ENCODE measurements around the gene MTG2. TPM values are rescaled to one million over a fixed set of nuclear protein-coding genes. Genes with fewer than 3 reads are reported as not detected.

MTG2 gene
- total RNA-seq, 4 donors from 2014 or later: 19.3 to 32.5 (median 26.3) TPM

GRCh38 chr20:62219992-62220665, 37.3 kb downstream of the MTG2 start, which contains the start of gene HRH3:
TSS of gene HRH3 (minus strand) at chr20:62220278. CDS start at chr20:62219970, 308 bp downstream.
- TF ChIP-seq, protein P1, sequence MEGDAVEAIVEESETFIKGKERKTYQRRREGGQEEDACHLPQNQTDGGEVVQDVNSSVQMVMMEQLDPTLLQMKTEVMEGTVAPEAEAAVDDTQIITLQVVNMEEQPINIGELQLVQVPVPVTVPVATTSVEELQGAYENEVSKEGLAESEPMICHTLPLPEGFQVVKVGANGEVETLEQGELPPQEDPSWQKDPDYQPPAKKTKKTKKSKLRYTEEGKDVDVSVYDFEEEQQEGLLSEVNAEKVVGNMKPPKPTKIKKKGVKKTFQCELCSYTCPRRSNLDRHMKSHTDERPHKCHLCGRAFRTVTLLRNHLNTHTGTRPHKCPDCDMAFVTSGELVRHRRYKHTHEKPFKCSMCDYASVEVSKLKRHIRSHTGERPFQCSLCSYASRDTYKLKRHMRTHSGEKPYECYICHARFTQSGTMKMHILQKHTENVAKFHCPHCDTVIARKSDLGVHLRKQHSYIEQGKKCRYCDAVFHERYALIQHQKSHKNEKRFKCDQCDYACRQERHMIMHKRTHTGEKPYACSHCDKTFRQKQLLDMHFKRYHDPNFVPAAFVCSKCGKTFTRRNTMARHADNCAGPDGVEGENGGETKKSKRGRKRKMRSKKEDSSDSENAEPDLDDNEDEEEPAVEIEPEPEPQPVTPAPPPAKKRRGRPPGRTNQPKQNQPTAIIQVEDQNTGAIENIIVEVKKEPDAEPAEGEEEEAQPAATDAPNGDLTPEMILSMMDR (IDR thresholded peaks at IDR 0.05): no peak
- ATAC-seq (ENCODE audit: low FRiP score) (peak; percentile 62), DNase-seq (ENCODE audit: low spot score) (no peak)

GRCh38 chr20:62220666-62221568, 38.1 kb downstream of the MTG2 start:
- TF ChIP-seq, protein P1 (IDR thresholded peaks at IDR 0.05): no peak
- no peak for ATAC-seq (ENCODE audit: low FRiP score)
- DNase-seq (ENCODE audit: low spot score): no peak

GRCh38 chr20:62222266-62222850, 39.5 kb downstream of the MTG2 start:
- TF ChIP-seq, protein P1 (IDR thresholded peaks at IDR 0.05): no peak
- no peak for ATAC-seq (ENCODE audit: low FRiP score)
- no peak for DNase-seq (ENCODE audit: low spot score)

DNA sequence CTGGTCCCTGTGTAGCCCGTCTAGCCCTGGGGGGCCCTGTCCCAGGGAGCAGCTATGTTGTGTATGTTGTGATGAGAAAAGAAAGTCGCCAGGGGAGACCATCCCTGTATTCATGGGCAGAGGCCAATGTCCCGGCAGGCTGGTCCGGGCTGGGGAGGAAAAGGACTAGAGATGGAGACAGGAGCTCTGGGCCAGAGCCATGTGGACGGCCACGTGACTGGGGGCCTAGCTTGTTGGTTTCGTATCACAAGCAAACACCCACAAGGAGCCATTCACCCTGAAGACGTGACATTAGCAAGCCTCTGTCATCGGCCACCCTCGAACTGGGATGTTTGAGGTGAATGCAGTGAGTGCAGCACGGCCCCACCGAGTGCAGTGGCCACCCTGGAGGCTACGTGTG, 40.1 kb downstream of the MTG2 start:
- ATAC-seq (ENCODE audit: low FRiP score) (no peak), DNase-seq (ENCODE audit: low spot score) (no peak)
- TF ChIP-seq, protein P1 (IDR thresholded peaks at IDR 0.05): no peak

GRCh38 chr20:62223571-62223970, 40.7 kb downstream of the MTG2 start:
- no peak for ATAC-seq (ENCODE audit: low FRiP score)
- TF ChIP-seq, protein P1 (IDR thresholded peaks at IDR 0.05): no peak
- no peak for DNase-seq (ENCODE audit: low spot score)

- TF ChIP-seq, protein P1 (IDR thresholded peaks at IDR 0.05): no peak
- DNase-seq (ENCODE audit: low spot score): no peak
- no peak for ATAC-seq (ENCODE audit: low FRiP score)
Measured at GRCh38 chr20:62224113-62224855, 41.5 kb downstream of the MTG2 start.

Measured in omental fat pad (tissue), 4 donors.